ENCODE data around the gene SNRNP70. TPM values are rescaled to one million over a fixed set of nuclear protein-coding genes. Genes with fewer than 3 reads are reported as not detected.

Gene SNRNP70
- total and polyA plus RNA-seq, 2 of the 13 experiments (the other 11 are each of a cell fraction or from before 2014, with no cell fraction given), result 150 to 210 TPM

DNA sequence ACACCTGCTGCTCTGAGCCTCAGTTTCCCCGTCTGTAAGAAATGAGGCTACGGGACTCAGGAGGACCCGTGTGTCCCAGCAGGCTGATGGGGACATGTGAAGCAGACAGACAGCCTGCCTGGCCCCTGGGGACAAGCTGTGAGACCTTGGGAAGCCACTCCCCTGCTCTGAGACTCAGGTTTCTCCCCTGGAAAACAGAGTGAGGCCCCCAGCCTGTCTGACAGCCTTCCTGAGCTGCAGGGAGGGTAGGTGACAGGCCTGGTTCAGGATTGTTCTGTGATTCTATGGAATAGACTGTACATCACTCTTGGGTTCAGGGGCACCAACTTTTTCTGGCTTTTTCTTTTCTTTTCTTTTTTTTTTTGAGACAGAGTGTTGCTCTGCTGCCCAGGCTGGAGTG lies 17.7 kb upstream of the SNRNP70 start (continued):
- TF ChIP-seq, protein P1, sequence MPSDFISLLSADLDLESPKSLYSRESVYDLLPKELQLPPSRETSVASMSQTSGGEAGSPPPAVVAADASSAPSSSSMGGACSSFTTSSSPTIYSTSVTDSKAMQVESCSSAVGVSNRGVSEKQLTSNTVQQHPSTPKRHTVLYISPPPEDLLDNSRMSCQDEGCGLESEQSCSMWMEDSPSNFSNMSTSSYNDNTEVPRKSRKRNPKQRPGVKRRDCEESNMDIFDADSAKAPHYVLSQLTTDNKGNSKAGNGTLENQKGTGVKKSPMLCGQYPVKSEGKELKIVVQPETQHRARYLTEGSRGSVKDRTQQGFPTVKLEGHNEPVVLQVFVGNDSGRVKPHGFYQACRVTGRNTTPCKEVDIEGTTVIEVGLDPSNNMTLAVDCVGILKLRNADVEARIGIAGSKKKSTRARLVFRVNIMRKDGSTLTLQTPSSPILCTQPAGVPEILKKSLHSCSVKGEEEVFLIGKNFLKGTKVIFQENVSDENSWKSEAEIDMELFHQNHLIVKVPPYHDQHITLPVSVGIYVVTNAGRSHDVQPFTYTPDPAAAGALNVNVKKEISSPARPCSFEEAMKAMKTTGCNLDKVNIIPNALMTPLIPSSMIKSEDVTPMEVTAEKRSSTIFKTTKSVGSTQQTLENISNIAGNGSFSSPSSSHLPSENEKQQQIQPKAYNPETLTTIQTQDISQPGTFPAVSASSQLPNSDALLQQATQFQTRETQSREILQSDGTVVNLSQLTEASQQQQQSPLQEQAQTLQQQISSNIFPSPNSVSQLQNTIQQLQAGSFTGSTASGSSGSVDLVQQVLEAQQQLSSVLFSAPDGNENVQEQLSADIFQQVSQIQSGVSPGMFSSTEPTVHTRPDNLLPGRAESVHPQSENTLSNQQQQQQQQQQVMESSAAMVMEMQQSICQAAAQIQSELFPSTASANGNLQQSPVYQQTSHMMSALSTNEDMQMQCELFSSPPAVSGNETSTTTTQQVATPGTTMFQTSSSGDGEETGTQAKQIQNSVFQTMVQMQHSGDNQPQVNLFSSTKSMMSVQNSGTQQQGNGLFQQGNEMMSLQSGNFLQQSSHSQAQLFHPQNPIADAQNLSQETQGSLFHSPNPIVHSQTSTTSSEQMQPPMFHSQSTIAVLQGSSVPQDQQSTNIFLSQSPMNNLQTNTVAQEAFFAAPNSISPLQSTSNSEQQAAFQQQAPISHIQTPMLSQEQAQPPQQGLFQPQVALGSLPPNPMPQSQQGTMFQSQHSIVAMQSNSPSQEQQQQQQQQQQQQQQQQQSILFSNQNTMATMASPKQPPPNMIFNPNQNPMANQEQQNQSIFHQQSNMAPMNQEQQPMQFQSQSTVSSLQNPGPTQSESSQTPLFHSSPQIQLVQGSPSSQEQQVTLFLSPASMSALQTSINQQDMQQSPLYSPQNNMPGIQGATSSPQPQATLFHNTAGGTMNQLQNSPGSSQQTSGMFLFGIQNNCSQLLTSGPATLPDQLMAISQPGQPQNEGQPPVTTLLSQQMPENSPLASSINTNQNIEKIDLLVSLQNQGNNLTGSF (CRISPR knock-in tag; IDR thresholded peaks at IDR 0.05), result no peak
- TF ChIP-seq ZNF317 (CRISPR knock-in tag; IDR thresholded peaks at IDR 0.05), result no peak

DNA sequence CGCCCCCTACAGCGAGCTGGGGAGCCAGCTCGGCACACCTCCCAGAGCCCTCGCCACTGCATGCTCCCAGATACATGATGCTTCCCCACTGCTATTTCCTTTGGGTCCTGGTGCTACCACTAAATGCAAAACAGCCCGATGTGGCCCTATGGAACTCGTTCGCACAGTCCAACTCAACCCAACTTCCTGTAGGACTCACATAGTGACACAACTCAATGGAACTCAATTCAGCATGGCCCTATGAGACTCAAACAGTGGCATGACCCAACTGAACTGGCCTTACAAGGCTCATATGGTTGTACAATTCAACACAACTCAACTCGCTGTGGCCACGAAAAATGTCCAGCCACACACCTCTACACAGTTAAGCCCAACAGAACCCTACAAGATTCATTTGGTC lies 16.2 kb upstream of the SNRNP70 start:
- Histone ChIP-seq H3K4me2 (ENCODE audit: low read depth, low read length) (no peak overlapping the region), H2AFZ (ENCODE audit: low read length) (no peak overlapping the region), H3K9ac (ENCODE audit: insufficient read depth, low read depth, low read length) (no peak overlapping the region), H3K27ac (ENCODE audit: extremely low read length, insufficient read depth, low read length) (no peak overlapping the region), H4K20me1 (ENCODE audit: insufficient read depth, low read length) (no peaks in the 10 kb centered on the region), H3K4me3 (replicated peaks in 1 of 3; ENCODE audit: insufficient read depth in 1 of 3, low read depth in 2 of 3, low read length in 3 of 3) (no peak overlapping the region), H3K79me2 (ENCODE audit: insufficient read depth, low read length) (no peaks in the 10 kb centered on the region), H3K4me1 (ENCODE audit: insufficient read depth, low read length) (peaks cover 8% of the 10 kb centered on the region; the same call in 1 of the 2 replicates), H3K9me3 (ENCODE audit: low read length) (no peaks in the 10 kb centered on the region), H3K36me3 (replicated peaks in 1 of 2; ENCODE audit: control insufficient read depth in 1 of 2, insufficient read depth in 2 of 2, low read length in 2 of 2) (no peaks in the 10 kb centered on the region), H3K27me3 (ENCODE audit: control insufficient read depth in 1 of 2, insufficient read depth in 2 of 2, low read length in 2 of 2) (peaks cover 3 to 51% of the 10 kb centered on the region in 2 experiments)
- ChIA-PET POLR2A (no interaction called here), CTCF (ENCODE audit: low intra/inter-chr PET ratio, low total read pairs) (no interaction called here)
- WGBS (ENCODE audit: low lambda C conversion rate), result 59% methylated on average over 6 of the region's 9 CpGs
- TF ChIP-seq ZNF878 (CRISPR knock-in tag; IDR thresholded peaks at IDR 0.05) (no peak), ZNF160 (CRISPR knock-in tag; IDR thresholded peaks at IDR 0.05) (no peak), RORA (CRISPR knock-in tag; IDR thresholded peaks at IDR 0.05) (no peak), ZNF430 (CRISPR knock-in tag; IDR thresholded peaks at IDR 0.05) (no peak), ZNF17 (CRISPR knock-in tag; IDR thresholded peaks at IDR 0.05) (no peak), ETV6 (CRISPR knock-in tag; conservative IDR thresholded peaks at IDR 0.05) (no peak), ZNF747 (CRISPR knock-in tag; IDR thresholded peaks at IDR 0.05; ENCODE audit: borderline replicate concordance) (no peak), TAF15 (IDR thresholded peaks at IDR 0.05; ENCODE audit: low read depth, low read length, poor library complexity, severe bottlenecking) (no peak), KLF13 (CRISPR knock-in tag; IDR thresholded peaks at IDR 0.05) (no peak)
- TF ChIP-seq, protein P2, sequence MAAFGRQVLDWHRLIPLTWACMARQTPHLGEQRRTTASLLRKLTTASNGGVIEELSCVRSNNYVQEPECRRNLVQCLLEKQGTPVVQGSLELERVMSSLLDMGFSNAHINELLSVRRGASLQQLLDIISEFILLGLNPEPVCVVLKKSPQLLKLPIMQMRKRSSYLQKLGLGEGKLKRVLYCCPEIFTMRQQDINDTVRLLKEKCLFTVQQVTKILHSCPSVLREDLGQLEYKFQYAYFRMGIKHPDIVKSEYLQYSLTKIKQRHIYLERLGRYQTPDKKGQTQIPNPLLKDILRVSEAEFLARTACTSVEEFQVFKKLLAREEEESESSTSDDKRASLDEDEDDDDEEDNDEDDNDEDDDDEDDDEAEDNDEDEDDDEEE (CRISPR knock-in tag; IDR thresholded peaks at IDR 0.05), result no peak
- FAIRE-seq (no peak), DNase-seq (ENCODE audit: low spot score) (no peak), ATAC-seq (no peak)
- in situ Hi-C loops (cut with HindIII; ENCODE audit: extremely low pct_ligation_motif_present, low pct_unique_long_range_greater_than_20kb) (no loop called here), intact Hi-C loops (cut with micrococcal nuclease; ENCODE audit: unreplicated experiment) (no loop called here)
- no TSS peak for BruUV-seq (replicated peaks)
